GM12891 (cell line): ENCODE measurements around the gene MCU.

ENCODE experiments used
- DNase-seq: peaks from one replicate; pipeline ENCODE4 v3.0.0; 2011; ENCODE audit warnings: low spot score; ENCODE audit not compliant: insufficient read length
- FAIRE-seq: peaks from 2 replicates; lab custom pipeline; 2011; peaks lifted over from hg19 to GRCh38; lab: Jason Lieb, UNC
- PAX5 ChIP-seq: IDR thresholded peaks from 2 replicates; pipeline ENCODE4 v1.6.1; 2011; ENCODE audit warnings: low read length, moderate library complexity, mild to moderate bottlenecking; ENCODE audit not compliant: insufficient read depth, severe bottlenecking
- POLR2A ChIP-seq: IDR thresholded peaks from 2 replicates; pipeline ENCODE4 v1.6.1; 2011; ENCODE audit warnings: low read depth, low read length, control low read depth
- POLR2AphosphoS5 ChIP-seq: IDR thresholded peaks from 2 replicates; pipeline ENCODE4 v1.6.1; 2011; ENCODE audit warnings: low read depth, low read length, control low read depth
- POU2F2 ChIP-seq: IDR thresholded peaks from 2 replicates; pipeline ENCODE4 v1.6.1; 2011; ENCODE audit warnings: low read depth, mild to moderate bottlenecking, control low read depth, low read length, moderate library complexity
- SPI1 ChIP-seq: IDR thresholded peaks from 2 replicates; pipeline ENCODE4 v1.6.1; 2011; ENCODE audit warnings: low read depth, low read length, control low read depth
- TAF1 ChIP-seq: IDR thresholded peaks from 2 replicates; pipeline ENCODE4 v1.6.1; 2011; ENCODE audit warnings: low read depth, low read length, control low read depth

Gene MCU

DNA sequence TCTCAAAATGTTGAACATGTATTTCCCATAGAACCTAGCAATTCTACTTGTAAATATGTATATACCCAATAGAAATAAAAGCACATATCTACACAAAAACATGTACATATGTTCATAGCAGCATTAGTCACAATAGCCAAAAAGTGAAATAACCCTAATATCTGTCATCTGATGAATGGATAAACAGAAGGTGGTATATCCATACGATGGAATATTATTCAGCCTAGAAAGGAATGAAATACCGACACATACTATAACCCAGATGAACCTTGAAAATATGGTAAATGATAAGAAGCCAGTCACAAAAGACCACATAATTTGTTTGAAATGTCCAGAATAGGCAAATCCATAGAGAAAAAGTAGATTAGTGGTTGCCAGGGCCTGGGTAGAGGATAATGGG is 87.9 kb downstream of the MCU start:
- TF ChIP-seq POU2F2 (no peak), PAX5 (no peak), POLR2AphosphoS5 (no peak), TAF1 (no peak), POLR2A (no peak)
- FAIRE-seq (no peak), DNase-seq (no peak)

DNA sequence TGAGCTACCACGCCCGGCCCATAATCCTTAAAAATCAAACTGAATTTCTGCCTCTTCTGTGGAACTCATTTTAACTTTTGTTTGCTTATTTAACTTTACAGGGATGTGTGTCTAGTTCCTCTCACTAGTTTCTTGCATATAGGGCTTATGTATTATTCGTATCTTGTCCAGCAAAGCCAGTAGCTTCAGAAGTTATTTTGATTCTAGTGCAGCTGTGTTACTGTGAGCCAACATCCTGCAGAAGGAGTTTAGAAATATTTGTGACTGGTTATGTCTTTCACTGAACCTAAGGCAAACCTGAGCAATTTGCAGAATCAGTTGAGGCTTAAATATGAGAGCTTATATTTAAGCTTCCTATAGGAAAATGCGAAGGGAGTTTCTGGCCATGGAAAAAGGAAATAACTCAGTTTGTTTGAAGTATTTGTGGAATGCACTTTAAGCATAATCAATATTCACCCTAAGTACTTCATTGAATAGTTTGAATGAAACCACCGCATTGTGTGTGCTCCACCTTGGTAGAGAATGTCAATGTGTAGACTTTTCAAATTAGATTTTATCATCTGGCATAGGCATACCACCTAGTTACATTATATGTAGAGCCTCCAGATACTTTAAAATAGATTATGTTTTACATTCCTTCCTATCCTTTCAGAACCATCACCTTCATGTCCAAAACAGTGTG is 90.8 kb downstream of the MCU start:
- DNase-seq (no peak), FAIRE-seq (no peak)
- TF ChIP-seq POLR2AphosphoS5 (no peak), PAX5 (no peak), SPI1 (no peak), POLR2A (no peak), TAF1 (no peak), POU2F2 (no peak)

DNA sequence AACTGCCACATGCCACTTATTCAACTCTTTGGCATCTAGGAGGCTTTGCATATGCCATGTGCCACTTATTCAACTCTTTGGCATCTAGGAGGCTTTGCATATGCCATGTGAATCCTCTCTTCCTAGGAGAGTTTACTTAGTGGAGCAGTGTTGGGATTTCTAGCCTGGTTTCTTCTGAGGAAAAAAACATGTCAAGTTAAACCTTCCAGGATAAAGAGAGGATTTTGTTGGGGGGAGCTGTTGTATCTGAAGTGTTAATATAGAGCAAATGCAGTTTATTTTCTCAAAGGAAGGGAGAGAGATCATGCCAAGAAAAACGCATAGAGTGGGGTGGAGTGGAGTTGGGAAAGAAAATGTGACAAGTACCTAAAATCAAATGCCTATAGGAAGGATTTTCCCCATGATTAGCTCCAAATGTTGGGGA is 91.5 kb downstream of the MCU start:
- no peak for DNase-seq
- no peak for FAIRE-seq
- TF ChIP-seq SPI1 (no peak), TAF1 (no peak), POLR2AphosphoS5 (no peak), PAX5 (no peak), POLR2A (no peak), POU2F2 (no peak)

DNA sequence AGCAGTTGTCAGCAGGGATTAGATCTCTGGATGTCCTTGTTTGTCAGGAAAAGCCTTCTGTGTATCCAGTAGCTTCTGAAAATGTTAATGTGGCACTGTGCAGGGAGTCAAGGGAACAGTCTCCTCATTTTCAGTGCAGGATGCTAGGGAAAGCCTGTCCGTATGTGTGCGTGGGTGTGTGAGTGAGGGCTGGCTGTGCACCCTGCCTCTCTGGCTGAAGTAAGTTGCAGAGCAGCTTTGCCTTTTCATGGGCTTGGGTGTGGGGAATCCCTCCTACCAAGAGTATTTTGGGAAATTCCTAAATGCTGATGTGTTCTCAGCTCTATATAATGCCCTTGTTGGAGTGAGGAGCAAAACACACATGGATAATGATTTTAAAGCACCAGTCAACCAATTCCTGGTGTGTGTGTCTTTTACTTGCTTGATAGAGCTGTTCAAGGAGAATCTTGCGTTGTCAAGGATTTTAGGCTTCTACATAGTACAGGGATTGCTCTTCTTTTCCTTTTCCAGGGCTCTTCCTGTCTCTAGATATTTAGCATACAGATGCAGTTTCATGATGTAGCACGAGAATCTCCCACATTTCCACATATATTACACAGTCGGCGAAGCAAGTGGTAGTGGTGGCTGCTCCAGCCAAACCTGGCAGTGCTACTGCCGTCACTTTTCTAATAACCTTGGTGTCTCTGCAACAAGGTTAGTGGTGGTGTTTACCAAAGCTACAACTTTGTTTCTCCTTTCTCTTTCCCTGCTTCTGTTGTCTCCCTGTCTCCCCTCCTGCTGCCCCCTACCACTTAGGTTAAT is 92.8 kb downstream of the MCU start:
- TF ChIP-seq PAX5: no peak
- no peak for TF ChIP-seq POLR2AphosphoS5
- TF ChIP-seq SPI1: no peak
- no peak for TF ChIP-seq TAF1
- no peak for TF ChIP-seq POLR2A
- no peak for TF ChIP-seq POU2F2
- DNase-seq (no peak), FAIRE-seq (no peak)

DNA sequence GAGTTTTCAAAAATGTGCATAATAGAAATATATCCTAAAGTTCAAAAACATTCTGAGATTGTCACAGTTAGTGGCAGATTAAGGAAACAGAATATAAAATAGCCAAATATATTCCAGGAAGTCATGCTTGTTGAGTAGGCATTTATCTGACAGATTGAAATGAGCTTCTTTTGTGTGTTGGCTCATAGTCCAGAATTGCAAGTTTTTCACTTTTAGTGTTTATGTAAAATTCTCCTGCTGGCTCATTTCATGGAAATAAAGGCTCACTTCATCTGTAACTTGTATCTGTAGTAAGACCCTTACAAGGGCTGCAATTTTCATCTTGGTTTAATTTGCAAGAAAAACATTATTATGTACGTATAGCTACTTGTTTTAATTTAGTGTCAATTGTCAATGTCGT is 93.5 kb downstream of the MCU start:
- no peak for DNase-seq
- FAIRE-seq: no peak
- no peak for TF ChIP-seq PAX5
- TF ChIP-seq SPI1: no peak
- no peak for TF ChIP-seq TAF1
- no peak for TF ChIP-seq POLR2AphosphoS5
- no peak for TF ChIP-seq POLR2A
- TF ChIP-seq POU2F2: no peak

DNA sequence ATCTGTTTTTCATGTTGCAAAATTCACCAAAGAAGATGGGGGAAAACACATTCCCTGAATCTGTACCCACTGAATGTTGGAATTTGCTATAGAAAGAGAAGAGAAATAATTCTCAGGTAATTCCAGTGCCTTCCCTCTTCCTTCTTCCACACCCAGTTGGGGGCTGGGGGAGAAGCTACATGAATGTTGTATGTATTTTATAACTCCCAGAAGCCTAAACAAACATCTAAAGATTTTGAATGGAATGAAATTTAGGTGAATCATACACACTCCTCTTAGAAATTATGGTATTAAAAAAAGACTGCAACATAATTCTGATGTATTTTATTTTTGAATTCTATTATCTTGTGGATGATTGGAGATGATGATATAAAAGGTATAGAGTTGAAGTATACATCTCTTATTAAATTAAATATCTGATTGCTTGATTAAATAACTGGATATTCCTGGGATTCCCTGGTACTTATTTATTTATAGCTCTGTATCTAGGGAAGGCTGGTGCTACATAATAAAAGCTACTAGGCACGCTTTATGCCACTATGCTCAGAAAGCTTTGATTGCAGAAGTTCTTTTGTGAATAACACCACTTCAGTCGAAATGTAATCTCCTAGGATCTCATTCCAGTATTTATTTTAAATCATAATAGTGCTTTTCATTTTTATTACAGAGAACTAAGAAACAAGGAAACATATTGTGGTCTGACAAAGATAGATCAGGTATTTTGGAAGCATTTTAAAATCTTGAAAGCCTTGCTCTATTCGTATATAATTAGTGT is 98.5 kb downstream of the MCU start:
- TF ChIP-seq SPI1 (no peak), POLR2A (no peak), POLR2AphosphoS5 (no peak), TAF1 (no peak), POU2F2 (no peak), PAX5 (no peak)
- no peak for FAIRE-seq
- DNase-seq: no peak

DNA sequence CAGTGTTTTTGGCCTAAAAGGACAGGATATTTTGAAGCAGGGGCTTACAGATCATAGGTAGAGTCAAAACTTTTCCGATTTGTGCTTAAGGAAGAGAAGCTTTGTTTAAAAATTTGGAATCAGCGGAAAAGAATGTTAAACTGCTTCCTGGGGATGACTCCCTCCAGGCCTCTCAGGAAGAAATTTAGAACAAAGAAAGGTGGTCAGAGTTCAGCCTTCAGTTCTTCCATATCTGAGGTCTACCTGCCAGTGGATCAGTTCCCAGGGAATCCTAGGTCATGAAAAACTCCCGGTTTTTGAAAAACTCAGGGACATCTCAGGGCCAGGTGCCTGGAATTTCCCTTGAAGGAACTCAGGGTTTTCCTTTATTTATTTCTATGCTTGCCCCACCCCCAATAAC is 100.3 kb downstream of the MCU start:
- DNase-seq (no peak), FAIRE-seq (no peak)
- TF ChIP-seq POLR2A (no peak), POLR2AphosphoS5 (no peak), SPI1 (no peak), TAF1 (no peak), PAX5 (no peak), POU2F2 (no peak)

DNA sequence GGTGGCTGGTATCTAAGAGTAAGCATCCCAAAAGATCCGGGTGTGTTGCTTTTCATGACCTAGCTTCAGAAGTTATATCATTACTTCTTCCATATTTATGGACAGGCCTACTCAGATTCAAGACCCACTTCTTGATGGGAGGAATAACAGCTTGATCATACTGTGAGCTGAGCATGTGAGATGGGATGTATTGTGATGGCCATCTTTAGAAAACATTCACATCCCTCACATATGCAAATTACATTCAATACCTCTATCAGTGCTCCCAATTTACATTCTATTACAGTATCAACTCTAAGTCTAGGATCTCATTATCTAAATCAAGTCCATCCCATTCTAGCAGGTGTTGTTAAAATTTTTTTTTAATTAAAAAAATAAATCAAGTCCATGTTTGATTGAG is 101.8 kb downstream of the MCU start:
- FAIRE-seq: no peak
- TF ChIP-seq TAF1 (no peak), POLR2AphosphoS5 (no peak), POLR2A (no peak), PAX5 (no peak)
- no peak for DNase-seq

DNA sequence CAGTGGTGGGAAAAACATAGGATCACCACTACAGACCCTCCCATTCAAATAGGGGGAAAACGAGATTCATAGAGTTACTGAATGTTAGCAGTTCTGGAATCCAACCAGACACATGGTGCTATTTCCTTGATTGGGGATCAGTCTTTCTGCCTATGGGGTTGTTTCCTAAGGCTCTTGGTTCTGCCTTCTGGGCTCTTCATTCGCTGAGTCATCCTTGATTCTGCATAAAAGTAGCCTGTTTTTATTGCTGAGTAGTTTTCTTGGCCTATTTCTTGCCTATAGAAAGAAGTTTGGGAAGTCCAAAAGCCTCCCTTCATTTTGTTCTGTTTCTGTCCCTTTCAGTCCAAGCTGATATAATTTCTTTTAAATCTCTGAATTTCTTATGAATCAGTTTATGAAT is 102.3 kb downstream of the MCU start:
- DNase-seq (no peak), FAIRE-seq (no peak)
- TF ChIP-seq SPI1: no peak
- no peak for TF ChIP-seq PAX5
- no peak for TF ChIP-seq POU2F2
- no peak for TF ChIP-seq POLR2A
- TF ChIP-seq POLR2AphosphoS5: no peak
- no peak for TF ChIP-seq TAF1
